ENCODE data around the gene KLHL26.

Gene KLHL26

GRCh38 chr19:18603255-18603957 lies 33.4 kb upstream of the KLHL26 start:
- DNase-seq, result no peak

DNA sequence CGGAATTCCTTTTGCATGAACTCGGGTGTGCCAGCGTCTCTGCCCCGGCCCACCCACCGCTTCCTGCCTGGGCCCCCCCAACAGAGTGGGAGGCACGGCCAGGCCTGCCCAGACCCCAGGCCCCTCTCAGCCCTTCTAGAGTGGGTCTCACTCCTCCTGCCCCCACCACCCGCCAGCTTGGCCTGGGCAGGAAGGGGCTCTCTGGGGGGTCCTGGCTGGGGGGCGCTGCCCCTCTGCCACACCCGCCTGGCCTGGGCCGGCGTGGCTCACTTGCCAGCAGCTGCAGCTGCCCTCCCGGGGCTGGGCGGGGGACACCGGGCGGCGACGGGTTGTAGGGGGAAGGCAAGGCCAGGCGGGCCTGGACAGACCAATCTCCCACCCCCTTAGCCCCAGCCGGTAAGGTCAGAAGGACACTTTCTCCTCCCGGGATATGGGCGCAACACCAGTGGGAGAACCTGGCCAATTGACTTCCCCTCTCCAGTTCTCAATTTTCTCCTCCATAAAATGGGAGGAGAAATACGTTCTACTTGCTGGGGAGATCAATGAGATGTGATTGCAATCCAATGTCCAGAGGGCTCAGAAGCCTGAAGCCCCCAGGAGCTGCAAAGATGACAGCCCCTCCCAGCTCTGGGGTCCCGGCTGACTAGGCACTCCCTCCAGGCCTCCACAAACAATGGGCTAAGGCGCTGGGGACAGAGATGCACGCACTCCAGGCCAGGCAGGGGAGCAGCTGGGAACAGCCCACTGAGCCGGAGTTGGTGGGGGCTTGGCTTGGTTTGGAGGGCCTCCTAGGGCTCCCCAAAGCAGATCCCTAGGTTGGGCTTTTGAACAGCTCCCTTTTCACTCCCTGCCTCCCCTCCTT lies 32.6 kb upstream of the KLHL26 start:
- DNase-seq, result no peak

GRCh38 chr19:18604820-18605159 lies 32.0 kb upstream of the KLHL26 start:
- DNase-seq, result no peak

DNA sequence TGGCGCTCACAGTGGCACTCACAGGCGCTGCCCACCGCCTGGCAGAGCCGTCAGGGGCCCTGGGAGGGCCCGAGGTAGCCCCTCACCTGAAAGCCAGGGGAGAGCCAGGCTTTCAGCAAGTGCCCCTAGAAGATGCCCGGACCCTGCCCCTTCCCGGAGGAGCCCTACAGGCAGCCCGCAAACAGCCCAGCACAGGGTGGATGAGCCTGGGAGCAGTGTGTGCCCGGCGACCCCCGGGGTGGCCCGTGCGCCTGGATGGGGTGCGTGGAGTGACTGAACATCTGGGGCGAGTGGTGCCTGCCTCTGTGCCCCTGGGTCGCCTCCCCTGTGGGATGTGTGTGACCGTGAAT lies 31.7 kb upstream of the KLHL26 start:
- no peak for DNase-seq

DNA sequence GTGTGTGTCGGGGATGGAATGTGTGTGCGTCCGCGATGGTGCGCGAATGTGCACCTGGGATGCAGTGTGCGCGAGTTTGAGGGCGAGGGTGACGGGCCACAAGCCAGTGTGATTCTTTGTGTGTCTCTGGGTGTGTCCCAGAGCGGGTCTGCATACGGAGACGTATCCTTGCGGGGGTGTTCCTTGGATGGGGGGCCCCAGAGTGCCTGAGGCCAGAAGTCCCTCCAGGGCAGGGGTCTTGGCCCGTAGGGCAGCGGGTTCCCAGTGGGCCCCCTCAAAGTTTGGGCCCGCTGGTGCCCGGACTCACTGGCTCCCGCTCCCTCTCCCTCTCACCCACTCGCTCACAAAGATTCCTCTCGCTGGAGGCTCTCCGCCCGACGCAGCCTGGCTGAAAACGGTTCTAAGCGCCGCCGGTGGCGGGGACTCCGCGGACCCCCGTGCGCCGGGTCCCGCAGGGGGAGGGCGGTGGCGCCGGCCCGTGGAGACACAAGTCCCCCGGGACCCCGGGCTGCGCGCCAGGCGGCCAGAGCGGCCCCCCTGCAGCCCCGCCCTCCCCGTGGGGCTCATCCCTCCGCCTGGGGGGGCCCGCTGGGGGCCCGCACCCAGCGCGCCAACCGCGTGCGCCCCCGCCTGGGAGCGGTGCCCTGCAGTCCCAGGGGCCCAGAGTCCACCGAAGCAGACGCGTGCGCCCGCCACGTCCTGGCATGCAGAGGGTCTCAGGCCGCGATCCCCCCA lies 31.1 kb upstream of the KLHL26 start:
- no peak for DNase-seq

DNA sequence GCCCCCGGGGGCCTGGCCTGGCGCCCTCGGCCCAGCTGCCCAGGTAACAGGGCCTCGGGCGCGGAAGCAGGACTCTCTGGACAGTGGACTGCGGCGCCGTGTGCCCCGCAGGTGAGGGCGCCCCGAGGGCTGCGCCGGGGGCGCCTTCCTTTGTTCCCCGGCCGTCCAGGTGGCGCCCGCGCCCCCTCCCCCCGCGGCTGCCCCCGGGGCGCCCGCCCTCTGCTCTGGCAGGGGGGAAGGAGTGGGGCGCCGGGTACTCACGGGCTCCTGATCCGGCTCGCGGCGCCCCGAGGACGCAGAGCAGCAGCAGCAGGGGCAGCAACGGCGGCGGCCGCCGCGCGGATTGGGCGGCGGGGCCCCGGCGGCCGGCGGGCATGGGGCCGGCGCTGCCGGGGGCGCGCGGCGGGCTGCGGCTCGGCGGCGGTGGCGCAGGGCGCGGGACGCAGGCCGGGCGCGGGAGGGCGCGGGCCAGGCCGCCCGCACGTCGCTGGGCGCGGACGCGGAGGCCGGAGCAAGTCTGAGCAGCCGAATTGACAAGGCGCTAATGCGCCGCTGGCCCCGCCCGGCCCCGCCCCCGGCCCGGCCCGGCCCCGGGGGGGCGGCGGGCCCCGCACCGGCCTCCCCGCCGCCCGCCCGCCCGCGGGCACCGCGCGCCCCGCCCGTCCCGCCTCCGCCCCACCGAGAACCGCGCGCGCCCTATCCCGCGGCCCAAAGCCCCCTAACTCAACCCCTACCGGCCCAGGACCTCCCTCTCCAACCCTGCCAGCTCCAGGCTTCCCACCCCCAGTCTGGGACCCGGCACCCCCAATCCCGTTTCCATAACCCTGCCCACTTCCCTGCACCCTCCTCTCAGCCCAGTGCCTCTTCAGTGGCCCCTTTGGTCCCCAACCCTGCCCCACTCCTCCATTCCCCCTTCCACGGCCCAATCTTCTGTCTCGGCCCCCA lies 30.3 kb upstream of the KLHL26 start, which contains the start of gene CRLF1:
Gene CRLF1, minus strand, starts transcription at position 519 of the 945 bp plus-strand sequence. Its CDS starts 143 bp downstream, at position 376.
- no peak for DNase-seq

DNA sequence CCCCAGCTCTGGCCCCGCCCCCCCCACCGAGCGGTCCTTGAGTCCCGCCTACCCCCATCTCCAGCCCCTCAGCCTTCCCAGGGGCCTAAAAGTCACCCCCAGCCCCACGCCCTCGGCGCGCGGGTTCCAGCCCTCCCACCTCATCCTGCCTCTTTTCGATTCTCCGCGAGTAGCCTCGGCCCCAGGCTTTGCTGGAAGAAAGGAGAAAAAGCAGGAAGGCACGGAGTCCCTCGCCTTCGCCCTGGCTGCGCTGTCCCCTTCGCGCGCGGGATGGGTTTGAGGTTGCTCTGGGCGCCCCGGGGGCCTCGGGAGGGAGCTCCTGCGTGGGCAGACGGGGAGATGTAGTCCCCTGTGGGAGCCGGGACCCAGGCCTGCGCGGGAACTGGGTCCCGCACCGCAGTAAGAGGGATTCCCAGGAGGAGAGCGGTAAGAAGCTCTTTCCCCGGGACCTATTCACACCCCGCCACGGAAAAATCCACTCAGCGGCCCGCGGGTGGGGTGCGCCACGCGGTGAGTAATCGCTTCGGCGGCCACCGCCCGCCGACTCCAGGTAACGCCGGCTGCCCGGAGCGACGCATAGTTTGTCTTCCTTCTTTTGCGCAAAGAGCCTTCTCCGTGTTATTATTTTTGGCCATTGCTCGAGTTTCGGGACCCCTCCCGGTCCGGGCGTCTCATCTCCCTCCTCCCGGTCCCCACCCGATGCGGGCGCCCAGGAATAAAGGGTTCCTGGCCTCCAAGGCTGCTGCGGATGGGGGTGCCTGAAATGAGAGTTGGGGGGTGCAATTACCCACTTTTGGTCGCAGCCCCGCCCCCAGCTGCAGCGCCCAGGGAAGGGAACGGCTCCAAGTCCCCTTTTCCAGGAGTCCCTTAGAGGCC lies 29.4 kb upstream of the KLHL26 start:
- no peak for DNase-seq

DNA sequence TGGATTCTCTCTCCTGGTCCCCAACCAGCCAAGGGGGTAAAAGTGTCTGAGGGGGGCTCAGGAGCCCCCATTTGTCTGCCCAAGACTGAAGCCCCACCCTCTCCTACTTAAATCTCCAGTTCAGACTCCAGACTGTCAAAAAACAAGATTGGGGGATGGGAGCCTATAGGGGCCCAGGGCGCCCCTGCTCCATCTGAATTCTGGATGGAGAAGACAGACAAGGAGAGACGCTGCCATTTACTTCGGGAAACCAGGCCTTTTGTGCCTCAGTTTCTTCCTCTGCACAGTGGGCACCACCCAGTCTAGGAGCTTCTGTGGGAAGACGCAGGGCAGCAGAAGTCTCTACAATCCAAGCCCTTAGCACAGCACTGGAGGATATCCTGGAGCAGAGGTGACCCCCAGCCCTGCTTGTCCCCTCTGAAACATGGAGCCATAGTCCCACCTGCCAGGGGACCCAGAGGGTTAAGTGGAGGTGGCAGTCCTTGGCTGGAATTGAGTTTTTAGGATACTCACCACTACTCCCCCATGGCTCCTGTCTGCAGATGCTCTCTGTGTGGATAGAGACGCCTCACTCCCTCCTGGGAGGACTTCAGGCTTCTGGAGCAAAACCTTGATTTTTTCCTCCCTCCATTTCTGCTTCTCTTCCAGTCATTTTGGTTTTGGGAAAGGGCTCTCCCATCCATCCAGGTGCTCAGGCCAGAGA lies 28.6 kb upstream of the KLHL26 start:
- DNase-seq, result no peak

GRCh38 chr19:18608805-18609716 lies 27.8 kb upstream of the KLHL26 start:
- no peak for DNase-seq

GRCh38 chr19:18609717-18610051 lies 27.1 kb upstream of the KLHL26 start:
- no peak for DNase-seq

DNA sequence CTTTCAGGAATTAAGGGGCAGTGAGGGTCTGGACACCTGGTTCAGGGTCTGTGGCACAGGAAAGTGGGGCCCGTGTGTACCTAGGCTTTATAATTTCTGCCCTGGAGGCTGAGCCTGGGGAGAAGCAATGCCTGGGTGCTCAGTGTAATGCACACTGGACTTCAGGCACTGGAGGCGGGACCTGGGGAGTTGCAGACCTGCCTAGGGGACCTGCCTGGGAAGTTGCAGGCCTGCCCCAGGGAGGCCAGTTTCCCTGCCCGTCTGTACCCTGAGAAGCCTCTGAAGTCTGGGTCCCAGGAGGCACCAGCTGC lies 26.6 kb upstream of the KLHL26 start:
- DNase-seq, result no peak

- DNase-seq, result no peak
Observed at GRCh38 chr19:18610556-18611326, 26.1 kb upstream of the KLHL26 start.

GRCh38 chr19:18611327-18612050 lies 25.3 kb upstream of the KLHL26 start:
- no peak for DNase-seq

GRCh38 chr19:18612051-18612771 lies 24.6 kb upstream of the KLHL26 start:
- DNase-seq, result peak; percentile 38

GRCh38 chr19:18612772-18613588 lies 23.8 kb upstream of the KLHL26 start, which contains the start of gene TMEM59L:
TMEM59L (plus strand) TSS chr19:18612870; CDS start chr19:18612959, 89 bp downstream.
- DNase-seq, result peak; percentile 40

- DNase-seq, result no peak
Observed at GRCh38 chr19:18613589-18614234, 23.1 kb upstream of the KLHL26 start.
